HTERT RPE-1 (cell line): ENCODE measurements around the gene ITGA8.
"Not testable (repeated sequence)": the region's sequence is repeated elsewhere in the genome, so short reads cannot be mapped to it uniquely, and the experiment has no call there.

ENCODE experiments used
- in situ Hi-C: fragments of 300-500 bp; cut with MboI; formaldehyde crosslinking; loops from 4 replicates; pipeline ENCODE4 v1.14.3; 2020; ENCODE audit warnings: low sequenced_read_pairs

Gene ITGA8

GRCh38 chr10:15719899-15720634 lies at the start of gene ITGA8:
TSS of gene ITGA8 (minus strand) at chr10:15719922. CDS start at chr10:15719771, 151 bp downstream.
- in situ Hi-C loops: no loop called here

GRCh38 chr10:15764892-15765454 lies 45.3 kb upstream of the ITGA8 start:
- in situ Hi-C loops: no loop called here

- in situ Hi-C loops: no loop called here
Observed at GRCh38 chr10:15763006-15763405, 43.3 kb upstream of the ITGA8 start.

- in situ Hi-C loops: not testable (repeated sequence)
Observed at GRCh38 chr10:15762239-15762638, 42.5 kb upstream of the ITGA8 start.

- in situ Hi-C loops: not testable (repeated sequence)
Observed at GRCh38 chr10:15761224-15761623, 41.5 kb upstream of the ITGA8 start.

- in situ Hi-C loops: no loop called here
Observed at GRCh38 chr10:15760681-15761080, 41.0 kb upstream of the ITGA8 start.

- in situ Hi-C loops: no loop called here
Observed at GRCh38 chr10:15759265-15759664, 39.5 kb upstream of the ITGA8 start.

GRCh38 chr10:15758618-15759017 lies 38.9 kb upstream of the ITGA8 start:
- in situ Hi-C loops: no loop called here

GRCh38 chr10:15754937-15755336 lies 35.2 kb upstream of the ITGA8 start:
- in situ Hi-C loops: no loop called here

- in situ Hi-C loops: no loop called here
Observed at GRCh38 chr10:15751046-15751445, 31.3 kb upstream of the ITGA8 start.

- in situ Hi-C loops: no loop called here
Observed at GRCh38 chr10:15748126-15748525, 28.4 kb upstream of the ITGA8 start.

- in situ Hi-C loops: no loop called here
Observed at GRCh38 chr10:15747632-15748031, 27.9 kb upstream of the ITGA8 start.

- in situ Hi-C loops: no loop called here
Observed at GRCh38 chr10:15745751-15746150, 26.0 kb upstream of the ITGA8 start.

- in situ Hi-C loops: no loop called here
Observed at GRCh38 chr10:15744217-15744865, 24.6 kb upstream of the ITGA8 start.

- in situ Hi-C loops: no loop called here
Observed at GRCh38 chr10:15743443-15743842, 23.7 kb upstream of the ITGA8 start.

- in situ Hi-C loops: no loop called here
Observed at GRCh38 chr10:15742836-15743235, 23.1 kb upstream of the ITGA8 start.

- in situ Hi-C loops: no loop called here
Observed at GRCh38 chr10:15742102-15742501, 22.4 kb upstream of the ITGA8 start.

- in situ Hi-C loops: no loop called here
Observed at GRCh38 chr10:15741581-15741980, 21.9 kb upstream of the ITGA8 start.

GRCh38 chr10:15740261-15740660 lies 20.5 kb upstream of the ITGA8 start:
- in situ Hi-C loops: no loop called here

GRCh38 chr10:15739254-15739970 lies 19.7 kb upstream of the ITGA8 start:
- in situ Hi-C loops: no loop called here

- in situ Hi-C loops: no loop called here
Observed at GRCh38 chr10:15738270-15738925, 18.7 kb upstream of the ITGA8 start.
